Stimulated activated CD4-positive, alpha-beta T cell treated with anti-CD3 and anti-CD28 coated beads, TNF-alpha, amount 100 ng/mL, for 4 hours (primary cell): Measurements from ENCODE around the gene BBS1.

ENCODE experiments used
- DNase-seq, 3 experiments: peaks; one replicate each; pipeline ENCODE4 v3.0.0-alpha.2; 2020; ENCODE audit warnings: low read depth in 3 of 3

BBS1 gene

DNA sequence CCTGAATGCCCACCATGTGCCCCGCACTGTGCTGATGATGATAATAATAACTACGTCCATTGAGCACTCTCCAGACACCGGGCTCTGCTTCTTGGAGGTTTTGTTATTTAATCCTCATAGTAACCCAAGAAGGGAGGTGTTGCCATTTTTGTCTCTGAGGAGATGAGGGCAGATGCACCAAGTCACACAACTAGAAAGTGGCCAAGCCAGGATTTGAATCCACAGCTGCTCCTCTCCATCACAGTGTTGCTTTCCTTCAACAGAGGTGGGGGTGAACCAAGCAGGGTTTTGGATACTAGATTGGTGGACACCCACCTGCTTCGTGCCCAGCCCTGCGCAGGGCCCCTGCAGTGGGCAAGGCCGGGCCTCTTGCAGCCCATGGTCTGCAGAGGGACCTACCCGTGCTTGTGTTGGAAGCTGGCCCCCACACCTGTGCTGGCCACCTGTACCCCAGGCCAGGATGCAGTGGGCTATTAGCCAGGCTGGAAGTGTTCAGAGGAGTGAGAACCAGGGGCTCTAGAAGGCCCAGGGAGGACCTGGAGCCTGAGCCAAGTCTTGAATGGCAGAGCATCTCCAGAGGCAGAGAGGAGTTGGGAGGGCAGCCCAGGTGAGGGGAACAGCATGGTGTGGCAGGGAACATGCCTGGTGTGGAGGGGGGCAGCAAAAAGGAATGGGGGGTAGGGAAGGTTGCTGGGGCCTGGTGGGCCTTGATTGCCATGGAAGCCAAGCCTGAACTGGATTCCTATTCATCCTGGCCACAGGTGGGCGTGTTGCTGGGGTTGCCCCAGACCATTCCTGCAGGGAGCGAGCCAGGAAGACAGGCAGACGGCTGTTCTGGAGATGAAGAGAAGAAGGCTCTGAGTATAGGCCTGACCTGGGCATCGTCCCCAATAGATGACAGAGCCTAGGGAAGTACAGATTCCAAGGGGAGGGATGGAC is 32.9 kb upstream of the BBS1 start:
- DNase-seq, result no peak

DNA sequence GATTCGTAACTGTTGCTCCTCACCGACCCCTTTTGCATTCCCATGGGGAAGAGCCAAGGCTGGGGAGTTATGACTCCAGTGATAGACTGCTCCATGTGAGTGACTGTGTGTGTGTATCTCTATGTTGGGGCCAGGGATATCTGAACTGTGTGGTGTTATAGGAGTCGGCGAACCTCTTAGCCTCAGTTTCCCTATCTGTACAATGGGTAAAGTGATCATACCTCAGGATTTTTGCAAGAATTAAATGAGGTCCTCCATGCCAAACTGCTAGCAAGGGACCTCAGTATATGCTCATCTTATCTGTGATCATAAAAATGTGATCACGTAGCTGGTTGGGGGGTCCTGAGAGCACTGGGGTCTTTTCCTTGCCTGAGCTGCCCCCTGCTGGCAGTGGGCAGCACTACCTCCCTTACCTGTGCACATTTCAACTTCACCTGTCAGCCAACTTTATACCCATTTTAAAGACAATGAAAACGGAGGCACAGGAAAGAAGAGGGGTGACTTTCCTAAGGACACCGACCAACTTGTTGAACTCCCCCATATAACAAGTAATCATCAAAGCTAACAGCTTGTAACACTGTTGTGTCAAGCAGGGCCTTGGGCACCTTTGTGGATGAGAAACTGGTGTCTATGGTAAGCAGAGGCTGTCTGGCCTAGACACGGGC is 31.6 kb upstream of the BBS1 start:
- DNase-seq, result no peak

DNA sequence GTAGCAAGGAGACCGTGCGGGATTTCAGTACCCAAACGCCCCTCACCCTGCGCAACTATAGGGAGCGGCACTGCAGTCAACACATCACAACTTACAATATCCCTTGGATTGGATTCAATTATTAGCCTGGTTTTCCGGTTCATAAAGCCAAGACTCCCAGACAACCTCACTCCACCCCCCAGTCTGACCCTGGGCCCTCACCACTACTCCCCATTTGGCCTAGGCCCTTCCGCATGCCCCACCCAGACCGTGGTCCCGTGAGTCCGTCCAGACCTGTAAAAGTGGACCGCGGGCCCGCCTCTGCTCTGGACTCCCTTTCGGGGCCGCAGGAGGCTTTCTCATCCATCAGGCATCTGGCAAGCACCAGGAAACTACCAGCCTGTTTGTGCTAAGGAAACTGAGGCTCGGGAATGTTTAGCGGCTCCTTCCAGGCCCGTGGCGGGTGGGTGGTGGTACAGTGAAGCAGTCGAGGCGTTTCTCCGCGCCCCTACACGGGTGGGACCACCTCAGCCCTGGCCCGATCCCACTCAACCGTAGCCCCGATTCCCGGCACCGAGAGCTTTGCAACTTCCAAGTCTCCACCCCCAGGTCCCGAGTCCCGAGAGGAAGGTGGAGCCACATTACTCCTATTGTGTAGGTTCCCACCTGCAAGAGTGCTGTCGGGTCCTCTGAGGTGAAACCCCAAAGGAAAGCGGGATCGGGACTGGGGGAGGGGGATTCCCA is 30.9 kb upstream of the BBS1 start:
- DNase-seq, result no peak

DNA sequence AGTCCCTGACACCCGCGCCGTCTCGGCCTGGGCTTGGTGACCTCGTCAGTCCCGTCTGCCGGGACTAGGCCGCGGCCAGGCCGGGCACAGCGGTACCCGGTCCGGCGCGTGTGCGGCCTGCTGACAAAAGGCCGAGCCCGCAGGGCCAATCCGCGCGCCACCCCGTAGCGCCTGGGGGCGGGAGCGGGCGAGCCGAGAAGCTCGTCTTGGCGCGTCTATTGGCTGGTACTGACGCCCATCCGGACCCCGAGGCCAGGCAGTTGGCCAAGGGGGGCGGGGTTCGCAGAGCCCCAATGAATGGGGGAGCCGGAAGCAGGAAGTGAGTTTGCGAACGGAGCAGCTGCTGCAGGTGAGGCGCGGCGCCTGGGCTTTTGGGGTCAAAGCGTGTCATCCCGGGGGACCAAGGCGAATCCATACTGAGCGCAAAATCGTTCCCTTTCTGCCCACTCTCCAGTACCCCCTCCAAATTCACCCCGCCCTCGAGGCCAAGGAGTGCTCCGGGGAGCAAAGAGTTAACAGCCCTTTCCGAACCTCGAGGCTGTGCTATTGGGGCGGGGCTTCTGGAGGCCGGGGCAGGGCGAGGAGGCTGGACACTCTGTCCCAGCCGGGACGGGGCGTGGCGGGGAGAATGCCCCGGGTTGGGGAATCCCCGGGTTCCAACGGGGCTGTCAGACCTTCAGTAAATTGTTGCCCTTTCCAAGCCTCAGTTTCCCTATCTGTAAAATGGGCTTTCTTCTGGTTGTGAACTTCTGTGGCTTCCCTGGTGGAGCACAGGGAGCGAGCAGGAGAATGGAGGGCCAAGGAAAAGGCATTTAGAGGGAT is 30.1 kb upstream of the BBS1 start, which contains the start of gene DPP3:
Gene DPP3 (plus strand): TSS at position 318 of the 822 bp plus-strand sequence. CDS start 1,767 bp downstream, outside the sequence.
- peak; percentile 86 to 90 (median 88) for DNase-seq

DNA sequence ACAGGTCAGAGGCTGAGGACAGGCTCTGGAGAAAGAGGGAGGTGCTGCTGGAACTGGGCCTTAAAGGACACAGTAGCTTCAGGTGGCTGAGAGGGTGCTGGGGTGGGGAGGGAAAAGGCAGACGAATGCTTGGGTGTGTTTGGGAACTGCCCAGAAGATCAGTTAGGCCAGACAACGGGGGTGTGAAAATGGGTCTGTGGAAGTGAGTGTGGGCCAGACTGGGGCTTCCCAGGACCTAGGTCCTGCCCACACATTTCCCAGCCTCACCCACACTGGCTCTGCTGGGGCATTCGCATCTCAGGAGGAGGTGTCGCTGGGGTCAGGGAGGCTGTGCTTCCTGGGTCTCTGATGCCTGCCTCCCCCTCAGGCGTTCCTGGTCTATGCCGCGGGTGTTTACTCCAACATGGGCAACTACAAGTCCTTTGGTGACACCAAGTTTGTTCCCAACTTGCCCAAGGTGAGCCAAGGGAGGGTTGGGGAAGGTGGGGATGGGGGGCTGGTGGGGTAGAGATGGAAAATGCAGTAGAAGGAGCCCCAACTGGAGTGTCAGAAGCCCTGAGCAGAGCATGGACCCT is 25.5 kb upstream of the BBS1 start:
- DNase-seq, result no peak

DNA sequence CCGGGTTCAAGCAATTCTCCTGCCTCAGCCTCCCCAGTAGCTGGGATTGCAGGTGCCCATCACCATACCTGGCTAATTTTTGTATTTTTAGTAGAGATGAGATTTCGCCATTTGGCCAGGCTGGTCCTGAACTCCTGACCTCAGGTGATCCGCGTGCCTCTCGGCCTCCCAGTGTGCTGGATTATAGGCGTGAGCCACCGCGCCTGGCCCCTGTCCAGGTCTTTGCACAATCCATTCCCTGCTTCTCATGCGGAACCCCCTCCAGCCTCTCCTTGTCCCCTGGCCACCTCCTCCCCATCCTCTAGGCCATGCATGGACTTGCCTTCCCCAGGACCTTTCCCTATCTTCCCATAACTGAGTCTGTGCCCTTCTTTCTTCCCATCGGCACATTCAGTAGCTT is 21.5 kb upstream of the BBS1 start:
- DNase-seq, result no peak

DNA sequence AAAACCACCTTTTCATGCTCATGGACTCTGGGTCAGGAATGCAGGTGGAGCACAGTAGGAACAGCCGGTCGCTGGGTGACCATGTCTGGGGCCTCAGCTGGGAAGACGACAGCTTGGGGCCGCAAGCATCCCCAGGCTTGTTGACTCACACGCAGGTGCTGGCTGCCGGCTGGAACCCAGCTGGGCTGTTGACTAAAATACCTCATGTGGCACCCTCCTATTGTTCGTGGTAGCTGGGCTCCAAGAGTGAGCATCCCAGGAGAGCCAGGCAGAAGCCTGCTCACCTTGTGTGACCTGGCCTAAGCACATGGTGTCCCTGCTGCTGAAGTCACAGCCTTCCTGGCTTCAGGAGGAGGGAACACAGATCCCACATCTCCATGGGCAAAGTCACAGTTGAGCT is 20.8 kb upstream of the BBS1 start:
- no peak for DNase-seq

DNA sequence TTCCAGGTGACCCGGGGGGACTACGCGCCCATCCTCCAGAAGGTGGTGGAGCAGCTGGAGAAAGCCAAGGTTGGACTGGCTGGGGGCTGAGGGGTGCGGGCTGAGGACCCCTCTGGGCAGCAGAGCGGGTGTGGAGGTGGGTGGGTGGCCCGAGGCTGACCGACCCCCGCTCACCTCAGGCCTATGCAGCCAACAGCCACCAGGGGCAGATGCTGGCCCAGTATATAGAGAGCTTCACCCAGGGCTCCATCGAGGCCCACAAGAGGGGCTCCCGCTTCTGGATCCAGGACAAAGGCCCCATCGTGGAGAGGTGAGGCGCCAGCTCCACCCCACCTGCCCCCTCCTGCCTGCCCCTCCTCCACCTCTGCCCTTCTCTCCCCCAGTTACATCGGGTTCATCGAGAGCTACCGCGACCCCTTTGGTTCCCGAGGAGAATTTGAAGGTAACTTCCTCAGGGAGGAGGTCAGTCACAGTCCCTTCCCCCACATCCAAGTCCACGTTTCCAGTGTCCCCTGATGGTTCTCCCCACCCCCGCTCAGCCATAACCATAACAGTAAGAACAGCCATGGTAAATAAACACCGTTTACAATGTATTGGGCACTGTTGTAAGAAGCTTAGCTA is 19.0 kb upstream of the BBS1 start:
- no peak for DNase-seq

DNA sequence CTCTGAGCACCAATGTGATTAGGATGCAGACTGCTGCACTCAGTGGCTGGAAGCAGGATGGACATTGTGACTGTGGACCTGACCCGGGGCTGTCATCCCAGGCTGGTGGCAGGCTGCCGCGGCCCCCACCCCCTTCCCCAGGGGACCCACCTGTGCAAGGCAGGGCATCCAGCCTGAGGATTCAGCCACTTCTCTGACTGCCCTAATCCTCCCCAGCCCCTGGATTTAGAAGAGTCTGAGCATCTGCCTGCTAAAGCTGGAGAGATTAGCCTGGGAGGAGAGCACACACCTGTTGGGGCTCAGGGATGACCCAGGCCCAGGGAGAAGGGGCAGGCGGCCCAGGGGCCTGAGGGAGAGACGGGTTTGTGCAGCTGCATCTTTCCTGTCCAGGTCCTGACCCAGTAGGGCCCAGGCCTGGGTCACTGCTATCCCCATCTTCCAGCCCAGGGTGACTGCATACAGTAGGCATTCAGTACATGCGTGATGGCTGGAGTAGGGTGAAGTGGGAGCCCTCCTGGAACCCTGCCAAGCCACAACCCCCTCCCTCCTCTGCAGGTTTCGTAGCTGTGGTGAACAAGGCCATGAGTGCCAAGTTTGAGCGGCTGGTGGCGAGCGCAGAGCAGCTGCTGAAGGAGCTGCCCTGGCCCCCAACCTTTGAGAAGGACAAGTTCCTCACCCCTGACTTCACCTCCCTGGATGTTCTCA is 18.1 kb upstream of the BBS1 start:
- no peak for DNase-seq

DNA sequence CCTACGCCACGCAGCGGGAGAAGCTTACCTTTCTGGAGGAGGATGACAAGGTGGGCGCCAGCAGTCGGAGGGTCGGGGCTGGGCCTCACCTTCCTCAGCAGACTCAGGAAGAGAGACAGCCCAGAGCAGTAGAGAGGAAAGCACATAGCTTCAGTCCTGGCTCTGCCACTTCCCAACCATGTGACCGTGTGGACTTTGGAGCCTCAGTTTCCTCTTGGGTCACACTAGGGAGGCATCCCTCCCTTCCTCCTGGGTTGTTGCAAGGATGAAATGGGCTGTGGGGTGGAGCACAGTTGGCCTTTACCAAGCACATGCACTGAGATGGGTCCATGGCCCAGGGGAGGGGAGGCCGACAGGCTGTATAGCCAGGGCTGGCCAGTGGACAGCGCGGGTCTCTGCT is 17.3 kb upstream of the BBS1 start:
- no peak for DNase-seq

DNA sequence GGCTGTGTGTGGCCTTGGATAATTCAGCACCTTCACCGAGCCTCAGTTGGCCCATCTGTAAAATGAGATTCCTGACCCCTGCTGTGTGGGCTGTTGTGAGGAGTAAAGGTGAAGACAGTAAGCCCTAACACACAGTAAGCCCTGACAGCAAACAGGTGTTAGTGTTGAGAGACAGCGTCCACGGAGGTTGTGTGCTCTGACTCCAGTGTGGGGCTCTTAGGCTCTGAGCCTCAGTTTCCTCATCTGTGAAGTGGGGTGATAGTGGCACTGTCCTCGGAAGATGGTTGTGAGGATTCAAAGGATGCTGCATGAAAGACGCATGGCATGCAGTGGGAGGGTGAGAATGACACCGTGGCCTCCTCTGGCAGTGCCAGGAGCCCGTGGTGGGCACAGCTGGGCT is 16.0 kb upstream of the BBS1 start:
- no peak for DNase-seq

DNA sequence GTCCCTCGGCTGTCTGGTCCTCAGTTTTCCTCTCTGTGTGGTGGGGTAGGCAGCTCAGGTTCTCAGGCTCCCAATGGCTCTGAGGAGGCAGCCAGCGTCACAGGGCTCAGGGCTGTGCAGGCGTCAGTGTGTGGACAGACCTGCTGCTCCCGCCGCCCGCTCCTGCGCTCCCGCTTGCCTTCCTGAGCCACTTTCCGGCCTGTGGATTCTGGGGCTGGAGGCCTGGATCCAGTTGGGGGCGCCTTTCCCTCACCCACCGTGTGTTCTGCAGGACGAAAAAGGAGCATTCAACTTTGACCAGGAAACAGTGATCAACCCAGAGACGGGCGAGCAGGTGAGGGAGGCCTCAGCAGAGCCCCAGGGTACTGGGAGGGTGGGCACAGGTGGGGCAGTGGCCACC is 15.5 kb upstream of the BBS1 start:
- DNase-seq, result no peak

DNA sequence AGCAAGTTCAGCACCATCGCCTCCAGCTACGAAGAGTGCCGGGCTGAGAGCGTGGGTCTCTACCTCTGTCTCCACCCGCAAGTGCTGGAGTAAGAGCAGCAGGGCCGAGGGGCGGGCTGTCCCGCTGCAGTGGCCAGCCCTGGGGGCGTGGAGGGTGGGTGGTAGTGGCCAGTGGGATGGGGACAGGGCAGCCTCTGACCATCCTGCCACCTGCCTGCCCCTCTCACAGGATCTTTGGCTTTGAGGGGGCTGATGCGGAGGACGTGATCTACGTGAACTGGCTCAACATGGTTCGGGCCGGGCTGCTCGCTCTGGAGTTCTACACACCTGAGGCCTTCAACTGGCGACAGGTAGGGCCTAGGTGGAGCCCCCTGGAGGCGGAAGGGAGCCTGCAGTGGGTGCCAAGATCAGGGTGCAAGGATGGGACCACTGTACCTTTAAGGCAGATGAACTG is 15.0 kb upstream of the BBS1 start:
- no peak for DNase-seq

DNA sequence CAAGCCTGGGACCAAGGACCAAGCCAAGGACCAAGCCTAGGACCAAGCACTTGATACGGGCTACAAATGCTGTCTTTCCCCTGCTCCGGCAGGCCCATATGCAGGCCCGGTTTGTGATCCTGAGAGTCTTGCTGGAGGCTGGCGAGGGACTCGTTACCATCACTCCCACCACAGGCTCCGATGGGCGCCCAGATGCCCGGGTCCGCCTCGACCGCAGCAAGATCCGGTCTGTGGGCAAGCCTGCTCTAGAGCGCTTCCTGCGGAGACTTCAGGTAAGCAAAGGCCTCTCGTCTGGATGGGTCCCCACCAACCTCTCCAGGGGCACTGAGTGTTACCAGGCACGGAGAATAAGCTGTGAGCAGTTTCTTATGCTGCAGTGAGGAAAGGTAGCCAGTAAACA is 13.2 kb upstream of the BBS1 start:
- DNase-seq, result no peak

DNA sequence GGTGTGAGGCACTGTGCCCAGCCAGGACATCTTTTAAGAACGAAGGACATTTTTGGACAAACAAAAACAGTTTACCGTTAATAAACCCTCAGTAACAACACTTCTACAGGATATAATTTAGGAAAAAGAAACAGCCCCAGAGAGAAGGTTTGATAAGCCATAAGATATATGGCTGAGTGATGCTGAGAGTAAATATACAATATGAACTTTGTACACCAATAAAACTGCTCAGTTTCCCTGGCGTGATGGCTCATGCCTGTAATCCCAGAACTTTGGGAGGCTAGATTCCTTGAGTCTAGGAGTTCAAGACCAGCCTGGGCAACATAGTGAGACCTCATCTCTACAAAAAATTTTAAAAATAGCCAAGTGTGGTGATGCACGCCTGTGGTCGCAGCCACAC is 11.9 kb upstream of the BBS1 start:
- DNase-seq, result no peak

DNA sequence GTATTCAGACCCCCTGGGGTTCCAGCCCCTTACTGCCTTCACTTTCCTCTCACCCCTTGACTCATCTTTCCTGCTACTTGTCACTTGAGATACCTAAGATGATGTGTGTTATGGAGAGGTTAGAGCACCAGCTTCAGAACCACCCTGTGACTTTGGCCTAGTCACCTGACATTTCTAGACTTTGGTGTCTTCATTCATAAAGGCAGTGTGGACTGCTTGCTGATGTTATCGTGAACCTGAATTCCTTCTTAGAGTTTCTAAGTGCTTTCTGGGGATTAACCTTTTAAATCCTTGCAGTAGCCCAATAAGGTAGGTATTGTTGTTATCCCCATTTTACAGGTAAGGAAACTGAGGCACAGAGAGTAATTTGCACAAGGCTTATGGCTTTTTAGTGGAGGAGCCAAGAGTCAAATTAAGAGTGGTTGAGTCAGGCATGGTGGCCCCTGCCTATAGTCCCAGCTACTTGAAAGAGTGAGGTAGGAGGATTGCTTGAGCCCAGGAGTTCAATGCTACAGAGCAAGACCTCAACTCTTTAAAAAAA is 5.1 kb upstream of the BBS1 start:
- no peak for DNase-seq

DNA sequence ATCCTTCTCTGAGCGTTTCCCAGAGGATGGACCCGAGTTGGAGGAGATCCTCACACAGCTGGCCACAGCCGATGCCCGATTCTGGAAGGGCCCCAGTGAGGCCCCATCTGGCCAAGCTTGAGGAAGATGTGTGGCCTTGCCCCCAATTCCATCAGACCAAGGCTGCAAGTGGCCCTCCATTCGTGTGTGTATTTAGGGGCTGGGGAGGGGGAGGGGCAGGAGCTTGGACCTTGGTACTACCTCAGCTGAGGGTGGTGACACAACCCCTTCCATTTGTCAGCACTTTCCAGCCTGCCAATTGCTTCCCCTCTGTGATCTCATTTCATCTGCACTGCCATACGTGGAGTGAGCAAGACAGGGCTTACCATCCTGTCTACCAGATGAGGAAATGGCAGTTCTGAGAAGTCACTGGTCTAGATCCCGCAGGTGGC is 1.3 kb upstream of the BBS1 start:
- no peak for DNase-seq

DNA sequence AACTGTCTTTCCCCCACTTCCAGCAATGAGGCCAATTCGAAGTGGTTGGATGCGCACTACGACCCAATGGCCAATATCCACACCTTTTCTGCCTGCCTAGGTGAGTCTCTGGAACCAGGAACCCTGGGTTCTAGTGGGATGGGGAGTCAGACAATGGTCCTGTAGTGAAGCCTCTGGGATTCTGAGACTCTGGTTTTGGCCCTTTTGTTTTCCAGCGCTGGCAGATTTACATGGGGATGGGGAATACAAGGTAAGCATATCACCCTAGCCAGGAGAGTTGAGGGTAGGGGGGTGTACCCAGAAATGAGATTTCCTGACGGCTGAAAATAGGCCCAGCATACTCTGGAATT is 530 bp downstream of the BBS1 start:
- no peak for DNase-seq

DNA sequence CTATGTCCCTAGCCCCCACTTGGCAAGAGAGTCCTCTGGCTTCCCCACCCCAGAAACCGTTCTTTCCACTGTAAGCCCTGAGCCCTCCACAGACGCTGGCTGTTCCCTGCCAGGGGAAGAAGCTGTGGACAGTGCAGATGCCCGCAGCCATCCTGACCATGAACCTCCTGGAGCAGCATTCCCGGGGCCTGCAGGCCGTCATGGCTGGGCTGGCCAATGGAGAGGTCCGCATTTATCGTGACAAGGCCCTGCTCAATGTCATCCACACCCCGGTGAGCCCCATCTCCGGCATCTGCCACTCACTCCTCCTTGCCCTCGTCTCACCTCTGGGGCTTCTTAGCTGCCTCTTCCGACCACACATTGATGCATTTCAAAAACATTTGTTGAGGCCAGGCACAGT is 13.2 kb downstream of the BBS1 start:
- no peak for DNase-seq
